ENCODE data around the gene GATB.

The GATB gene

DNA sequence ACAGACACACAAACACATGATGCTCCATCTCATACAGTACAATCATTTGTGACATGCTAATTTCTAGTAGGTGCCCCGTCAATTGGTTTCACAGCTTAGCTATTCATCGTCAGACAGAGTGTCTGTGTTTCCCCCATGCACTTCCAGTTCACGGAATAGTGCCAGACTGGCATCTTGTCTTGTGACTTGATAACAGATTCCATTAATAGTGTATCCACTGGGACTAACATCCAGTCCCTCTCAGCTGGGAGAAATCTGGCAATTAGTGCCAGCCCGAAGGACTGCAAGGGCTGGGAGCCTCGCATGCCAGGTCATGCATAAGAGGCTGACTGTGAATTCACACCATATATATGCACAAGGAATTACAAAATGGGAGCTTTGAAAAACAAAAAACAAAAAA is 20.2 kb upstream of the GATB start:
- in situ Hi-C loops (cut with MboI; ENCODE audit: low sequenced_read_pairs, unreplicated experiment) = no loop called here
- TF ChIP-seq, protein P1, sequence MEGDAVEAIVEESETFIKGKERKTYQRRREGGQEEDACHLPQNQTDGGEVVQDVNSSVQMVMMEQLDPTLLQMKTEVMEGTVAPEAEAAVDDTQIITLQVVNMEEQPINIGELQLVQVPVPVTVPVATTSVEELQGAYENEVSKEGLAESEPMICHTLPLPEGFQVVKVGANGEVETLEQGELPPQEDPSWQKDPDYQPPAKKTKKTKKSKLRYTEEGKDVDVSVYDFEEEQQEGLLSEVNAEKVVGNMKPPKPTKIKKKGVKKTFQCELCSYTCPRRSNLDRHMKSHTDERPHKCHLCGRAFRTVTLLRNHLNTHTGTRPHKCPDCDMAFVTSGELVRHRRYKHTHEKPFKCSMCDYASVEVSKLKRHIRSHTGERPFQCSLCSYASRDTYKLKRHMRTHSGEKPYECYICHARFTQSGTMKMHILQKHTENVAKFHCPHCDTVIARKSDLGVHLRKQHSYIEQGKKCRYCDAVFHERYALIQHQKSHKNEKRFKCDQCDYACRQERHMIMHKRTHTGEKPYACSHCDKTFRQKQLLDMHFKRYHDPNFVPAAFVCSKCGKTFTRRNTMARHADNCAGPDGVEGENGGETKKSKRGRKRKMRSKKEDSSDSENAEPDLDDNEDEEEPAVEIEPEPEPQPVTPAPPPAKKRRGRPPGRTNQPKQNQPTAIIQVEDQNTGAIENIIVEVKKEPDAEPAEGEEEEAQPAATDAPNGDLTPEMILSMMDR (IDR thresholded peaks at IDR 0.05; ENCODE audit: borderline replicate concordance, control extremely low read depth, extremely low read depth, insufficient read depth, missing control alignments) = no peak
- DNase-seq (ENCODE audit: low spot score) = no peak

DNA sequence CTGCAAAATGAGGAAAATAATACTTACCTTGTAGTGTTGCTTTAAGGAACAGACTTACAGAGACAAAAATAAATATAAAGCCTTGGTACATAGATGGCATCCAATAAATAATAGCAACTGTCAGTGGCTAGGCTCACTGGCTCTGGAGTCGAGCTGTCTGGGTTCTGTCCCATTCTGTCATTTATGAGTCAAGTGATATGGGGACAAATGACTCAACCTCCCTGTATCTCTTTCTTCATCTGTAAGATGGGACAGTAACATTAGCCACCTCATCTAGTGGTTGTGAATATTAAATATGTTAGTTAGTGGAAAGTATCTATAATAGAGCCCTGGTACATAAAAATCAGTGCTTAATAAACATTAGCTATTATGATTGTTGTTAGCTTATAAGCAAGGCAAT is 16.7 kb upstream of the GATB start:
- DNase-seq (ENCODE audit: low spot score) = no peak
- in situ Hi-C loops (cut with MboI; ENCODE audit: low sequenced_read_pairs, unreplicated experiment) = no loop called here
- TF ChIP-seq, protein P1 (IDR thresholded peaks at IDR 0.05; ENCODE audit: borderline replicate concordance, control extremely low read depth, extremely low read depth, insufficient read depth, missing control alignments) = no peak

DNA sequence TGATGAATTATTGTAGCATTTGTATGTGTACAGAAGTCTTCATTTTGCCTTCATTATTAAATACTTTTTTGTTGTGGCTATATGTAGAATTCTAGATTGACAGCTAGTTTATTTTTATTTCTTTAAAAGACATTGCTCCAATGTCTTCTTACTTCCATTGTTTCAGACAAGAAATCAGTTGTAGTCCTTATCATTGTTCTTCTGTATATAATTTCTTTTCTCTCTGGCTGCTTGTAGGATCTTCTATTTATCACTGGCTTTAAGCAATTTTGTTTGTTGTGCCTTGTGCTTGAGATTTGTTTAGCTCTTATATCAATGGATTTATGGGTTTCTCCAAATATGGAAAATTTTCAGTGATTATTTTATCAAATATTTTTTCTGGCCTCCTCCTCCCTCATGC is 13.5 kb upstream of the GATB start:
- TF ChIP-seq, protein P1 (IDR thresholded peaks at IDR 0.05; ENCODE audit: borderline replicate concordance, control extremely low read depth, extremely low read depth, insufficient read depth, missing control alignments) = no peak
- DNase-seq (ENCODE audit: low spot score) = no peak
- in situ Hi-C loops (cut with MboI; ENCODE audit: low sequenced_read_pairs, unreplicated experiment) = no loop called here

DNA sequence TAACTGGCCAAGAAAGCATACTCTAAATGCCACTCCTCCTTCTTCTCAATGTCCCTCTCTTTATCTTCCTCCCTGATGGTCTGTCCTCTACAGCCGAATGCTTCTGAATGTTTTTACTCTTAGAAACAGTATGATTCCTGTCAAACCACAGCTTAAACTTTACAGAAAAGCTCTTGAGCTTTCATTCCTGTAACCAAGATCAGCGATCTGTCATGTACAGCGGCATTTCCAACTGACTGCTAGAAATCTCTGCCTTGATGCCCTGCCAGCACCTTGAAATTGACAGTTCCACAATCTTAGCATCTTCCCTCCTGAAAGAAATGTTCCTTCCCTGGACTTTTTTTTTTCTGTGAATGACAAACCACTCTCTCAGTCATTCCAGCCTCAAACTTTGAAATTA is 11.5 kb upstream of the GATB start:
- TF ChIP-seq, protein P1 (IDR thresholded peaks at IDR 0.05; ENCODE audit: borderline replicate concordance, control extremely low read depth, extremely low read depth, insufficient read depth, missing control alignments) = no peak
- in situ Hi-C loops (cut with MboI; ENCODE audit: low sequenced_read_pairs, unreplicated experiment) = no loop called here
- DNase-seq (ENCODE audit: low spot score) = no peak

DNA sequence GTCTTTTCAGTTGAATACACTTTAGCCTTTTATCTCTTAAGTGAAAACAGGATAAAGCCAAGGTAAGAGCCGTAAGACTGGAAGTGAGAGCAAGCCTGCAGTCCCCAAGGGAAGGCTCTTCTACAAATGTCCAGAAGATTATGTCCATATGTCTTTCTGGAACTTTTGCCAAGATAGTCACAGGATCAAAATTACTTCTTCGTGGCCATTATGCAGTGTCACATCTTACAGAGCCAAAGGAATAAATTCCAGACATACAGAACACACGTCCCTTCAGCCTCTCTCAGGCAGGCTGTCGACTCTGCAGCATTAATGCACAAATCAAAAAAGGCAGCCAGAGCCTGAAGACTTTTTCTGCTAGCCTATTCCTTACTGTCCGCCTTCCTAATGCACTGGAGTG is 10.9 kb upstream of the GATB start:
- DNase-seq (ENCODE audit: low spot score) = no peak
- in situ Hi-C loops (cut with MboI; ENCODE audit: low sequenced_read_pairs, unreplicated experiment) = no loop called here
- TF ChIP-seq, protein P1 (IDR thresholded peaks at IDR 0.05; ENCODE audit: borderline replicate concordance, control extremely low read depth, extremely low read depth, insufficient read depth, missing control alignments) = no peak

DNA sequence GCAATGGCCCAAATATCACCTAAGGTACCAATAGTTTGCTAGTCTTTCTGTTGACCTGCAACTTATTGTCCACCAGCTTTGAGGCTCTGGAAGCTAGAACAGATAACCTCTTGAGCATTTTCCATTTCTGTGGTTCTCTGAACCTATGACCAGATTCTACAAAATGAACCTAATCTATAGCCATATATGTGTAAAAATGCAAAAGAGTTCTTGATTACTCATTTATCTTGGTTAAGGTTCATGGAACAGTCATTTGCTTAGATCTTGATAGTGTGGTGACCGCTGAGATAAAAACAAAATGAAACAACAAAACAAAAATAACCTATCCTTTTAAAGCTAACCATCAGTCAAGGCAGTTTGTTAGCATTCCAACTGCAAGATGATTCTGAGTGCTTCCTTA is 9.3 kb upstream of the GATB start:
- in situ Hi-C loops (cut with MboI; ENCODE audit: low sequenced_read_pairs, unreplicated experiment) = no loop called here
- TF ChIP-seq, protein P1 (IDR thresholded peaks at IDR 0.05; ENCODE audit: borderline replicate concordance, control extremely low read depth, extremely low read depth, insufficient read depth, missing control alignments) = no peak
- DNase-seq (ENCODE audit: low spot score) = no peak

DNA sequence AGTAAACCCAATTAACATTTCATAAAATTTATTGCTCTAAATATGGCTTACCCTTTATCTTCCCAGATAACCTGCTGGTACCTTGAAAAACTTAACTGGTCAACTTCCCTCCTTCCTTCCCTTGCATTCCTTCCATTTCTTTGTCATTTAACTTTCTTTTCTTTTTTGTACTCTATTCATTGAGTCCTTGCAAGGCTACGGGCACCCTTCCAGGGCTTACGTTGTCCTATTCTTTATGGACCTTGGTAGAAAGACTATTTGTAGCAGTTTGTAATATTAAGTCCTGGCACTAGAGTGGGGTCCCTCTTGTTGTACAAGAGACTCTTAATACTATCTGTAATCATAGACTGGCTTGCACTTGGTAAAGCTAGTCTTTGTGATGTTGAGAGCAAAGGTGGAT is 8.0 kb upstream of the GATB start:
- TF ChIP-seq, protein P1 (IDR thresholded peaks at IDR 0.05; ENCODE audit: borderline replicate concordance, control extremely low read depth, extremely low read depth, insufficient read depth, missing control alignments) = no peak
- in situ Hi-C loops (cut with MboI; ENCODE audit: low sequenced_read_pairs, unreplicated experiment) = no loop called here
- no peak for DNase-seq (ENCODE audit: low spot score)
